GM12801 (cell line): ENCODE measurements around the gene NNAT.

Experiments
- CTCF ChIP-seq: IDR thresholded peaks from one replicate; pipeline ENCODE4 v1.5.1; 2011; ENCODE audit warnings: control low read depth; ENCODE audit not compliant: insufficient read length; ENCODE audit errors: extremely low read depth

Gene NNAT

GRCh38 chr20:37527638-37528445, 6.8 kb downstream of the NNAT start, which contains the start of gene BLCAP:
BLCAP (minus strand) TSS chr20:37527876; CDS start chr20:37519174, 8,702 bp downstream.
- no peak for TF ChIP-seq CTCF

- no peak for TF ChIP-seq CTCF
Observed at GRCh38 chr20:37528446-37529213, 7.6 kb downstream of the NNAT start.

GRCh38 chr20:37529214-37529967, 8.3 kb downstream of the NNAT start:
- TF ChIP-seq CTCF, result no peak

GRCh38 chr20:37529968-37530600, 9.0 kb downstream of the NNAT start:
- TF ChIP-seq CTCF, result no peak

- no peak for TF ChIP-seq CTCF
Observed at GRCh38 chr20:37530696-37531095, 9.6 kb downstream of the NNAT start.

GRCh38 chr20:37531856-37532255, 10.8 kb downstream of the NNAT start:
- no peak for TF ChIP-seq CTCF
